Ascending aorta (tissue), 2 donors: ENCODE data around the gene UNK. TPM values are rescaled to one million over a fixed set of nuclear protein-coding genes. Genes with fewer than 3 reads are reported as not detected.

Source experiments
- DNase-seq, 2 donors: peaks; one replicate each; pipeline ENCODE4 v3.0.0-alpha.2; 2019; ENCODE audit warnings: low spot score in 2 of 2
- H3K27ac ChIP-seq, 2 donors: fragments of 200-600 bp; sonication (generic); one replicate each; pipeline ENCODE4 v1.5.1; 2016 to 2017; ENCODE audit warnings: mild to moderate bottlenecking in 1 of 2
- H3K27me3 ChIP-seq: fragments of 200-600 bp; sonication (generic); one replicate; pipeline ENCODE4 v1.5.1; 2017
- H3K36me3 ChIP-seq, 2 donors: fragments of 200-600 bp; sonication (generic); one replicate each; pipeline ENCODE4 v1.5.1; 2016
- H3K4me1 ChIP-seq, 2 donors: fragments of 200-600 bp; sonication (generic); one replicate each; pipeline ENCODE4 v1.5.1; 2016 to 2017; ENCODE audit warnings: mild to moderate bottlenecking in 1 of 2
- H3K4me3 ChIP-seq, 2 donors: fragments of 200-600 bp; sonication (generic); one replicate each; pipeline ENCODE4 v1.5.1; 2016 to 2017; ENCODE audit warnings: mild to moderate bottlenecking in 1 of 2
- H3K9me3 ChIP-seq, 2 donors: fragments of 200-600 bp; sonication (generic); one replicate each; pipeline ENCODE4 v1.5.1; 2016
- intact Hi-C: fragments of 100-400 bp; cut with DNase I; formaldehyde crosslinking; loops from one replicate; pipeline ENCODE4 v1.15.1; 2023
- total RNA-seq: library from RNA; depleted of rRNA; stranded (reverse); fragments of >200 nt; gene quantifications from one replicate; pipeline ENCODE4 v1.1.0, GENCODE V29; 2016
- TF ChIP-seq, protein P1 (sequence below), 3 experiments: fragments of 200-600 bp in 2 of 3; fragments of 450-650 bp in 1 of 3; sonication (generic) in 2 of 3; IDR thresholded peaks; one replicate each; pipeline ENCODE4 v1.5.1; 2016 to 2019; ENCODE audit warnings: antibody characterized with exemption in 3 of 3, mild to moderate bottlenecking in 1 of 3, moderate library complexity in 1 of 3

The UNK gene
- total RNA-seq, 1 donor from 2014 or later = 73.9 TPM

DNA sequence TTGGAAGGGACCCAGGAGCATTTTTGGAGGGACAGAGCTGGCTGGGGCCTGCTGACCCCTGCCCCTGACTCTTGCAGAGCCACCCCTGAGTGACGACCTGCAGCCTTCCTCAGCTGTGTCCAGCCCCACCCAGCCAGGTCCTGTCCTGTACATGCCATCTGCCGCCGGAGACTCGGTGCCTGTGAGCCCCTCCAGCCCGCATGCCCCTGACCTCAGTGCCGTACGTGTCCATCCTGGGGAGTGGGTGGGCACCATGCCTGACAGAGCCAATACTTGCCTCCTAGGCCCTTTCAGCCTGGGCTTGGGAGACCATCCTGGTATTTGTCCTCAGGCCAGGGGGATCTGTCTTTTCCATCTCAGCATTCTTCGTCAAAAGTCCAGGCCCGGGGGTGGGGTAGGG, 32.1 kb downstream of the UNK start:
- intact Hi-C loops = no loop called here
- no peak overlapping the region for H3K27ac ChIP-seq
- no peaks in the 10 kb centered on the region for H3K4me1 ChIP-seq
- no peak for DNase-seq
- TF ChIP-seq, protein P1, sequence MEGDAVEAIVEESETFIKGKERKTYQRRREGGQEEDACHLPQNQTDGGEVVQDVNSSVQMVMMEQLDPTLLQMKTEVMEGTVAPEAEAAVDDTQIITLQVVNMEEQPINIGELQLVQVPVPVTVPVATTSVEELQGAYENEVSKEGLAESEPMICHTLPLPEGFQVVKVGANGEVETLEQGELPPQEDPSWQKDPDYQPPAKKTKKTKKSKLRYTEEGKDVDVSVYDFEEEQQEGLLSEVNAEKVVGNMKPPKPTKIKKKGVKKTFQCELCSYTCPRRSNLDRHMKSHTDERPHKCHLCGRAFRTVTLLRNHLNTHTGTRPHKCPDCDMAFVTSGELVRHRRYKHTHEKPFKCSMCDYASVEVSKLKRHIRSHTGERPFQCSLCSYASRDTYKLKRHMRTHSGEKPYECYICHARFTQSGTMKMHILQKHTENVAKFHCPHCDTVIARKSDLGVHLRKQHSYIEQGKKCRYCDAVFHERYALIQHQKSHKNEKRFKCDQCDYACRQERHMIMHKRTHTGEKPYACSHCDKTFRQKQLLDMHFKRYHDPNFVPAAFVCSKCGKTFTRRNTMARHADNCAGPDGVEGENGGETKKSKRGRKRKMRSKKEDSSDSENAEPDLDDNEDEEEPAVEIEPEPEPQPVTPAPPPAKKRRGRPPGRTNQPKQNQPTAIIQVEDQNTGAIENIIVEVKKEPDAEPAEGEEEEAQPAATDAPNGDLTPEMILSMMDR (IDR thresholded peaks at IDR 0.05) = no peak
- H3K9me3 ChIP-seq = no peaks in the 10 kb centered on the region
- H3K36me3 ChIP-seq = peaks cover 76 to 94% of the 10 kb centered on the region in 2 donors
- H3K4me3 ChIP-seq = no peak overlapping the region
- H3K27me3 ChIP-seq = no peaks in the 10 kb centered on the region

DNA sequence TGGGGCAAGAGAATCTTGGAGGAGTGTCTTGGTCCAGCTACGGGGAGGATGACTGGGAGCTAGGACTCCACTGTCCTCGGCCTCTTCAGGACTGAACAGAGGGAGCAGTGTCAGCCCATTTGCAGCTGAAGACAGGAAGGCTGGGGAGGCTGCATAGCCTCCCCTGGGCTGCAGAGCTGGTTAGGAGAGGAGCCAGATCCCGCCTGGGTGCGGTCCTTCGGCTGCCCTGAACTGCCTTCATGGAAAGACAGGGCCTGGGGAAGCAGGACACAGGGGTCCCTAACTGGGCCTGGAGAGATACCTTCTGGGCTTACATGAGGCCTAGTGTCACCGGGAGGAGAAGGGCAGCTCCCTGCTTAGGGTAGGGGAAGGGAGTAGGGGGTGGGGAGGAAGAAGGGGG, 33.0 kb downstream of the UNK start:
- no peak overlapping the region for H3K27ac ChIP-seq
- H3K9me3 ChIP-seq = no peaks in the 10 kb centered on the region
- peaks cover 67 to 90% of the 10 kb centered on the region in 2 donors for H3K36me3 ChIP-seq
- H3K4me1 ChIP-seq = no peaks in the 10 kb centered on the region
- H3K27me3 ChIP-seq = no peaks in the 10 kb centered on the region
- no peak for DNase-seq
- TF ChIP-seq, protein P1 (IDR thresholded peaks at IDR 0.05) = no peak
- H3K4me3 ChIP-seq = no peak overlapping the region
- intact Hi-C loops = no loop called here

DNA sequence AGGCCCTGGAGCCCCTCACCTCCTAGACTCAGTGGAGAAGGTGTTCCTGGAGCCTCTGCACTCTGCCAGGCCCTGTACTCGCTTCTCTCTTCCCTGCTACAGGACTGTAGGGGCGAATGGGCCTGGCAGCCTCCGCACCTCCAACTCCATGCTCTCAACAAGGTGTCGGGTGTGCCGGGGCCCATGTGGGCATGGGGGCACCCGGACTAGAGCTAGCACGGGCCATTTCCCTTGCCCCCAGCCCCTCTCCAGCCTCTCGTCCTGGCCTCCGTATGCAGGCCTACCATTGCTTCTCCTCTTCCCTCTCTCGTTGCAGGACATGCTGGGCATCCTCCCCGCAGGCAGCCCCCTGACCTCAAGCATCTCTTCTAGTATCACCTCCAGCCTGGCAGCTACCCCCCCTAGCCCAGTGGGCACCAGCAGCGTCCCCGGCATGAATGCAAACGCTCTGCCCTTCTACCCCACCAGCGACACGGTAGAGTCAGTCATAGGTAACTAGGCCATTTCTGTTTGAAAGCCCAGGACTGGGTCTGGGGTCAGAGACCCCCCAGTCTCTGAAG, 33.8 kb downstream of the UNK start:
- Histone ChIP-seq H3K4me1 (no peaks in the 10 kb centered on the region), H3K9me3 (no peaks in the 10 kb centered on the region), H3K27me3 (no peaks in the 10 kb centered on the region), H3K27ac (no peak overlapping the region), H3K4me3 (no peak overlapping the region), H3K36me3 (peaks cover 65 to 90% of the 10 kb centered on the region in 2 donors)
- intact Hi-C loops = no loop called here
- TF ChIP-seq, protein P1 (IDR thresholded peaks at IDR 0.05) = no peak
- DNase-seq = no peak

DNA sequence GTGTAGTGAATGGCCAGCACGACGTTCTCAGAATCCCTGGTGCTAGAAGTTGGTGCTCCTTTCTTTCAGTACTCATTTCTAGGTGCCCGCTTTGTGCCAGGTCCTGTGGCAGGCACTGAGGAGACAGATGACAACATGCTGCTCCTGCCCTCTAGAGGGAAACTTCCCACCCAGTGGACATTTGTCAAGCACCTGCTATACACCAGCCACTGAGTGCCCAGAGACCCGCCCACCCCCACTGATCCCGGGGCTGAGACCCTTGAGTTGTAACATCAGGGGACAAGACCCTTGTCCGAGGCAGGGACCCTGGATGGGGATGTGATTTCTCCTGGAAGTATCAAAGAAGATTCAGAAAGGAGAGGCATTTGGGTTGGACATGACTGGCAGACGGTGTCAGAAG, 34.5 kb downstream of the UNK start:
- DNase-seq = no peak
- Histone ChIP-seq H3K36me3 (peaks cover 69 to 90% of the 10 kb centered on the region in 2 donors), H3K9me3 (no peaks in the 10 kb centered on the region), H3K27me3 (no peaks in the 10 kb centered on the region), H3K4me1 (no peaks in the 10 kb centered on the region), H3K4me3 (no peak overlapping the region), H3K27ac (no peak overlapping the region)
- intact Hi-C loops = no loop called here
- TF ChIP-seq, protein P1 (IDR thresholded peaks at IDR 0.05) = no peak

DNA sequence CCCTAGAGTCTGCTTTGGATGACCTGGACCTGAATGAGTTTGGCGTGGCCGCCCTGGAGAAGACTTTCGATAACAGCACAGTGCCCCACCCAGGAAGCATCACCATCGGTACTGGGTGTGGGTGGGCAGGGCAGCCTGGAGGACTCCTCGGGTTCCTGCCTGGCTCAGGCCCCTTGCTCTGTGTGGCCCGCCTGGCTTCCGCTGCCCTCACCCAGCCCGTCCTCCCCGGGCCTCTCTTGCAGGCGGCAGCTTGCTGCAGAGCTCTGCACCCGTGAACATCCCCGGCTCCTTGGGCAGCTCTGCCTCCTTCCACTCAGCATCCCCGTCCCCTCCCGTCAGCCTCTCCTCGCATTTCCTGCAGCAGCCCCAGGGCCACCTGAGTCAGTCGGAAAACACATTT, 35.1 kb downstream of the UNK start:
- no peaks in the 10 kb centered on the region for H3K27me3 ChIP-seq
- no peak overlapping the region for H3K27ac ChIP-seq
- TF ChIP-seq, protein P1 (IDR thresholded peaks at IDR 0.05) = no peak
- no peak for DNase-seq
- no peaks in the 10 kb centered on the region for H3K9me3 ChIP-seq
- H3K4me3 ChIP-seq = no peak overlapping the region
- intact Hi-C loops = no loop called here
- peaks cover 65 to 91% of the 10 kb centered on the region in 2 donors for H3K36me3 ChIP-seq
- no peaks in the 10 kb centered on the region for H3K4me1 ChIP-seq
